Measurements from ENCODE around the gene FBXL7. TPM values are rescaled to one million over a fixed set of nuclear protein-coding genes. Genes with fewer than 3 reads are reported as not detected.

FBXL7 gene
- polyA plus RNA-seq, 1 donor from 2014 or later: 0.24 TPM

GRCh38 chr5:15904899-15905830, 405.2 kb downstream of the FBXL7 start:
- Histone ChIP-seq H3K4me3 (ENCODE audit: low read length) (no peak overlapping the region), H3K27me3 (ENCODE audit: insufficient read depth, low read depth, low read length) (no peaks in the 10 kb centered on the region)

GRCh38 chr5:15914638-15915037, 414.7 kb downstream of the FBXL7 start:
- H3K4me3 ChIP-seq (ENCODE audit: low read length): no peak overlapping the region
- H3K9me2 ChIP-seq (ENCODE audit: insufficient read depth, low read length): no peaks in the 10 kb centered on the region
- no peaks in the 10 kb centered on the region for H3F3A ChIP-seq (ENCODE audit: insufficient read depth, low read length, poor library complexity, severe bottlenecking)
- H4K20me1 ChIP-seq (ENCODE audit: insufficient read depth): no peaks in the 10 kb centered on the region
- H3K9me3 ChIP-seq (ENCODE audit: low read length): no peaks in the 10 kb centered on the region
- no peaks in the 10 kb centered on the region for H3K27me3 ChIP-seq (ENCODE audit: insufficient read depth, low read depth, low read length)
- H3K4me2 ChIP-seq (ENCODE audit: low read length): no peak overlapping the region
- no peak overlapping the region for H3K9ac ChIP-seq (ENCODE audit: low read length)
- no peak overlapping the region for H3K27ac ChIP-seq (ENCODE audit: low read length)
- H3K79me2 ChIP-seq (replicated peaks; ENCODE audit: insufficient read depth, low read length): no peaks in the 10 kb centered on the region
- no peak overlapping the region for H2AFZ ChIP-seq (ENCODE audit: low read depth, low read length)
- H3K36me3 ChIP-seq (ENCODE audit: insufficient read depth, low read length): no peaks in the 10 kb centered on the region
- no peak for TF ChIP-seq REST (IDR thresholded peaks at IDR 0.05; ENCODE audit: borderline replicate concordance)
- no peak for TF ChIP-seq MXI1 (conservative IDR thresholded peaks at IDR 0.05; ENCODE audit: poor library complexity, severe bottlenecking)
- TF ChIP-seq SMC3 (conservative IDR thresholded peaks at IDR 0.05; ENCODE audit: poor library complexity): no peak
- TF ChIP-seq, protein P1, sequence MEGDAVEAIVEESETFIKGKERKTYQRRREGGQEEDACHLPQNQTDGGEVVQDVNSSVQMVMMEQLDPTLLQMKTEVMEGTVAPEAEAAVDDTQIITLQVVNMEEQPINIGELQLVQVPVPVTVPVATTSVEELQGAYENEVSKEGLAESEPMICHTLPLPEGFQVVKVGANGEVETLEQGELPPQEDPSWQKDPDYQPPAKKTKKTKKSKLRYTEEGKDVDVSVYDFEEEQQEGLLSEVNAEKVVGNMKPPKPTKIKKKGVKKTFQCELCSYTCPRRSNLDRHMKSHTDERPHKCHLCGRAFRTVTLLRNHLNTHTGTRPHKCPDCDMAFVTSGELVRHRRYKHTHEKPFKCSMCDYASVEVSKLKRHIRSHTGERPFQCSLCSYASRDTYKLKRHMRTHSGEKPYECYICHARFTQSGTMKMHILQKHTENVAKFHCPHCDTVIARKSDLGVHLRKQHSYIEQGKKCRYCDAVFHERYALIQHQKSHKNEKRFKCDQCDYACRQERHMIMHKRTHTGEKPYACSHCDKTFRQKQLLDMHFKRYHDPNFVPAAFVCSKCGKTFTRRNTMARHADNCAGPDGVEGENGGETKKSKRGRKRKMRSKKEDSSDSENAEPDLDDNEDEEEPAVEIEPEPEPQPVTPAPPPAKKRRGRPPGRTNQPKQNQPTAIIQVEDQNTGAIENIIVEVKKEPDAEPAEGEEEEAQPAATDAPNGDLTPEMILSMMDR (IDR thresholded peaks at IDR 0.05; ENCODE audit: poor library complexity, severe bottlenecking): no peak
- no peak for TF ChIP-seq TAF1 (IDR thresholded peaks at IDR 0.05; ENCODE audit: low read depth)

More at GRCh38 chr5:15904899-15905830, 405.2 kb downstream of the FBXL7 start:
- TF ChIP-seq SMC3 (conservative IDR thresholded peaks at IDR 0.05; ENCODE audit: poor library complexity): no peak
- TF ChIP-seq, protein P1 (IDR thresholded peaks at IDR 0.05; ENCODE audit: poor library complexity, severe bottlenecking): no peak
- no peak for TF ChIP-seq RAD21 (conservative IDR thresholded peaks at IDR 0.05)
- TF ChIP-seq POLR2AphosphoS5 (IDR thresholded peaks at IDR 0.05): no peak
- TF ChIP-seq TAF1 (IDR thresholded peaks at IDR 0.05; ENCODE audit: low read depth): no peak
- TF ChIP-seq EZH2 (IDR thresholded peaks at IDR 0.05; ENCODE audit: borderline replicate concordance, insufficient read depth, low read length, poor library complexity, severe bottlenecking): no peak
- TF ChIP-seq MXI1 (conservative IDR thresholded peaks at IDR 0.05; ENCODE audit: poor library complexity, severe bottlenecking): no peak
- no peak for TF ChIP-seq EP300 (conservative IDR thresholded peaks at IDR 0.05; ENCODE audit: poor library complexity, severe bottlenecking)
- TF ChIP-seq REST (IDR thresholded peaks at IDR 0.05; ENCODE audit: borderline replicate concordance): no peak
- Histone ChIP-seq H3K36me3 (ENCODE audit: insufficient read depth, low read length) (no peaks in the 10 kb centered on the region), H3K79me2 (replicated peaks; ENCODE audit: insufficient read depth, low read length) (no peaks in the 10 kb centered on the region), H3K4me2 (ENCODE audit: low read length) (no peak overlapping the region), H3K27ac (ENCODE audit: low read length) (no peak overlapping the region), H3K9me3 (ENCODE audit: low read length) (no peaks in the 10 kb centered on the region), H3K9me2 (ENCODE audit: insufficient read depth, low read length) (no peaks in the 10 kb centered on the region), H4K20me1 (ENCODE audit: insufficient read depth) (no peaks in the 10 kb centered on the region), H2AFZ (ENCODE audit: low read depth, low read length) (no peak overlapping the region), H3K9ac (ENCODE audit: low read length) (no peak overlapping the region), H3F3A (ENCODE audit: insufficient read depth, low read length, poor library complexity, severe bottlenecking) (no peaks in the 10 kb centered on the region)
